GM21576 (cell line): Measurements from ENCODE around the gene SPTB.
A peak's percentile ranks its signal among the peaks of the same experiment; 100 is the strongest.
"Not testable (repeated sequence)": the region's sequence is repeated elsewhere in the genome, so short reads cannot be mapped to it uniquely, and the experiment has no call there.

Experiments used
- ATAC-seq: cut with Tn5 transposase; IDR thresholded peaks from one replicate; pipeline ENCODE4 v1.9.1; 2021; ENCODE audit warnings: mild to moderate bottlenecking, moderate library complexity; ENCODE audit not compliant: unreplicated experiment

SPTB gene

GRCh38 chr14:64879635-64880220, at the start of gene SPTB:
TSS of gene SPTB (minus strand) at chr14:64879907. CDS start at chr14:64823094, 56,813 bp downstream.
- ATAC-seq, result no peak

- no peak for ATAC-seq
These were observed 49.3 kb upstream of the SPTB start for GRCh38 chr14:64929014-64929359.

- ATAC-seq, result peak; percentile 75
These were observed 48.7 kb upstream of the SPTB start for GRCh38 chr14:64928239-64929013.

GRCh38 chr14:64927031-64927430, 47.3 kb upstream of the SPTB start:
- ATAC-seq, result no peak

GRCh38 chr14:64926398-64926995, 46.8 kb upstream of the SPTB start:
- no peak for ATAC-seq

GRCh38 chr14:64923015-64923414, 43.3 kb upstream of the SPTB start:
- no peak for ATAC-seq

GRCh38 chr14:64920465-64920864, 40.8 kb upstream of the SPTB start:
- ATAC-seq, result no peak

- ATAC-seq, result no peak
These were observed 39.9 kb upstream of the SPTB start for GRCh38 chr14:64919618-64920017.

GRCh38 chr14:64919215-64919614, 39.5 kb upstream of the SPTB start:
- no peak for ATAC-seq

GRCh38 chr14:64918216-64918615, 38.5 kb upstream of the SPTB start:
- no peak for ATAC-seq

- ATAC-seq, result no peak
These were observed 36.1 kb upstream of the SPTB start for GRCh38 chr14:64915797-64916196.

GRCh38 chr14:64915029-64915424, 35.3 kb upstream of the SPTB start:
- no peak for ATAC-seq

- peak; percentile 93 for ATAC-seq
These were observed 34.7 kb upstream of the SPTB start, which contains the start of gene CHURC1 for GRCh38 chr14:64914237-64915028. TSS of gene CHURC1 (plus strand) at chr14:64914455. CDS start at chr14:64914496, 41 bp downstream.

- ATAC-seq, result not testable (repeated sequence)
These were observed 33.8 kb upstream of the SPTB start for GRCh38 chr14:64913477-64913876.

GRCh38 chr14:64912261-64912660, 32.6 kb upstream of the SPTB start:
- no peak for ATAC-seq

GRCh38 chr14:64910847-64911495, 31.3 kb upstream of the SPTB start:
- no peak for ATAC-seq

GRCh38 chr14:64906022-64906421, 26.3 kb upstream of the SPTB start:
- ATAC-seq, result no peak

GRCh38 chr14:64899958-64900357, 20.3 kb upstream of the SPTB start:
- no peak for ATAC-seq

- ATAC-seq, result no peak
These were observed 12.2 kb upstream of the SPTB start for GRCh38 chr14:64891839-64892375.

GRCh38 chr14:64891173-64891838, 11.6 kb upstream of the SPTB start:
- no peak for ATAC-seq
